B cell (primary cell): ENCODE data around the gene TINAG.

ENCODE experiments used
- CTCF ChIP-seq: fragments of 200-600 bp; IDR thresholded peaks from one replicate; pipeline ENCODE4 v1.8.0; 2022; ENCODE audit warnings: antibody characterized with exemption, mild to moderate bottlenecking
- EZH2 ChIP-seq: IDR thresholded peaks from 2 replicates; pipeline ENCODE4 v1.6.1; 2012; ENCODE audit warnings: borderline replicate concordance, low read depth, mild to moderate bottlenecking, moderate library complexity, low read length; ENCODE audit not compliant: insufficient read depth, poor library complexity, severe bottlenecking

GRCh38 chr6:54262499-54262898 lies 45.7 kb upstream of the TINAG start:
- TF ChIP-seq CTCF (no peak), EZH2 (no peak)
